ENCODE data around the gene FANCB. TPM values are rescaled to one million over a fixed set of nuclear protein-coding genes. Genes with fewer than 3 reads are reported as not detected.

FANCB gene
- total RNA-seq, 6 donors from 2014 or later = 0.46 to 1.7 (median 1.0) TPM; not detected in 1

DNA sequence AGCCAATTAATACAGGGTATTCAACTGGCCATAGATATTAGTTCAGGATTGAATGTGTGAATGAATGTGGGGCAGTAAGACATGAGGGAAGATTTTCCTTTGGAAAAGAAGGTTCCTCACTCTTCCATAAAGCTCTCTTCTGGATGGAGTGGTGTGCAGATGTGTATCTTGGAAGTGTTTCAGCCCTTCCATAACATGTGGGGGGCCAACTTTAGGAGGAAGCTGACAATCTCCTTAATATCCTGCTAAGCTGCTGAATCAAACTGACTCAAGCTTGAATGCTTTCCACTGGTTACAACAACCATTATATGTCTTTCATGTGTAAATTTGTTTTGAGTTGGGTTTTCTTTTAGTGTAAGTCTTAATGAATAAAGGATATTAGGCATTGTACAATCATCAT, 40.3 kb downstream of the FANCB start:
- H3K27ac ChIP-seq = no peak overlapping the region

DNA sequence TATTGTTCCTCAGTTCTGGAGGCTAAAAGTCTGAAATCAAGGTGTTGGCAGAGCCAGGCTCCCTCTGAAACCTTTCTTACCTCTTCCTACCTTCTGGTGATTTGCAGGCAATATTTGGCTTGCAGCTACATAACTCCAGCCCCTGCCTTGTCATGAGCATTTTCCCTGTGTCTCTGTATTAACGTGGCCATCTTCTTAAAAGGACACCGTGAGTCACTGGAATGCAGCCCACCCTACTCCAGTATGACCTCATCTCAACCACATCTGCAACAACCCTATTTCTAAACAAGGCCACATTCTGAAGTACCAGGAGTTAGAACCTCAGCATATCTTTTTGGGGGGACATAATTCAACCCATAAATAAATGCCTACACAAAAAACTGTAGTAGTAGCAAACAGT, 40.7 kb downstream of the FANCB start:
- WGBS, 2 donors = 53 to 80% methylated on average over 2 of the region's 2 CpGs
- no peak for ATAC-seq (ENCODE audit: low FRiP score in 2 of 2)
- TF ChIP-seq EP300 (IDR thresholded peaks at IDR 0.05) (no peak), POLR2A (IDR thresholded peaks at IDR 0.05) (no peak), POLR2AphosphoS5 (IDR thresholded peaks at IDR 0.05) (no peak)
- TF ChIP-seq, protein P1, sequence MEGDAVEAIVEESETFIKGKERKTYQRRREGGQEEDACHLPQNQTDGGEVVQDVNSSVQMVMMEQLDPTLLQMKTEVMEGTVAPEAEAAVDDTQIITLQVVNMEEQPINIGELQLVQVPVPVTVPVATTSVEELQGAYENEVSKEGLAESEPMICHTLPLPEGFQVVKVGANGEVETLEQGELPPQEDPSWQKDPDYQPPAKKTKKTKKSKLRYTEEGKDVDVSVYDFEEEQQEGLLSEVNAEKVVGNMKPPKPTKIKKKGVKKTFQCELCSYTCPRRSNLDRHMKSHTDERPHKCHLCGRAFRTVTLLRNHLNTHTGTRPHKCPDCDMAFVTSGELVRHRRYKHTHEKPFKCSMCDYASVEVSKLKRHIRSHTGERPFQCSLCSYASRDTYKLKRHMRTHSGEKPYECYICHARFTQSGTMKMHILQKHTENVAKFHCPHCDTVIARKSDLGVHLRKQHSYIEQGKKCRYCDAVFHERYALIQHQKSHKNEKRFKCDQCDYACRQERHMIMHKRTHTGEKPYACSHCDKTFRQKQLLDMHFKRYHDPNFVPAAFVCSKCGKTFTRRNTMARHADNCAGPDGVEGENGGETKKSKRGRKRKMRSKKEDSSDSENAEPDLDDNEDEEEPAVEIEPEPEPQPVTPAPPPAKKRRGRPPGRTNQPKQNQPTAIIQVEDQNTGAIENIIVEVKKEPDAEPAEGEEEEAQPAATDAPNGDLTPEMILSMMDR (IDR thresholded peaks at IDR 0.05) = no peak
- Histone ChIP-seq H3K4me1 (no peaks in the 10 kb centered on the region), H3K9me3 (no peaks in the 10 kb centered on the region), H3K27ac (no peak overlapping the region), H3K4me3 (no peak overlapping the region), H3K36me3 (no peaks in the 10 kb centered on the region), H3K27me3 (no peaks in the 10 kb centered on the region)
- DNase-seq = no peak

More for the DNA sequence above, 40.3 kb downstream of the FANCB start:
- DNase-seq (no peak), ATAC-seq (ENCODE audit: low FRiP score in 2 of 2) (no peak)
- Histone ChIP-seq H3K9me3 (no peaks in the 10 kb centered on the region), H3K4me3 (no peak overlapping the region), H3K4me1 (no peaks in the 10 kb centered on the region), H3K27me3 (no peaks in the 10 kb centered on the region), H3K36me3 (no peaks in the 10 kb centered on the region)
- TF ChIP-seq, protein P1 (IDR thresholded peaks at IDR 0.05) = no peak
- no peak for TF ChIP-seq POLR2AphosphoS5 (IDR thresholded peaks at IDR 0.05)
- no peak for TF ChIP-seq POLR2A (IDR thresholded peaks at IDR 0.05)
- no peak for TF ChIP-seq EP300 (IDR thresholded peaks at IDR 0.05)

DNA sequence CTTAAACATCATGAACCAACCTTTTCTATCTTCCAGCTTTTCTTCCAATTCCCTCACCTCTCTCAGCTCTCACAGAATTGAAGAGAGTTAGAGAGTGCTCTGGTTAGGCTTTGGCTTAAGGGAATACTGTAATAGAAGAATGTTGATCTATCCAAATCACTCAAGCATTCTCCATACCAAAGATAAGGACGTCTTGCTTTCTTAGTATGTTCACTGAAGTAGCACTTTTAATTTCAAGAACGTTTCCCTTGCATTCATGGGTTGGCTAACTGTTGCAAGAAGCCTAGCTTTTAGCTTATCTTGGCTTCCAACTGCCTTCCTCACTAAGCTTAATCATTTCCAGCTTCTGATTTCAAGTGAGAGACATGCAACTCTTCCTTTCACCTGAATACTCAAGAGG, 43.2 kb downstream of the FANCB start:
- no peak overlapping the region for H3K4me3 ChIP-seq
- WGBS, 2 donors = 46 to 90% methylated on average over 2 of the region's 2 CpGs
- ATAC-seq (ENCODE audit: low FRiP score in 2 of 2) (peak in 1 of 2 donors; percentile 68), DNase-seq (no peak)
- H3K27me3 ChIP-seq = no peaks in the 10 kb centered on the region
- no peaks in the 10 kb centered on the region for H3K4me1 ChIP-seq
- no peaks in the 10 kb centered on the region for H3K9me3 ChIP-seq
- no peak for TF ChIP-seq EP300 (IDR thresholded peaks at IDR 0.05)
- H3K27ac ChIP-seq = no peak overlapping the region
- H3K36me3 ChIP-seq = no peaks in the 10 kb centered on the region

DNA sequence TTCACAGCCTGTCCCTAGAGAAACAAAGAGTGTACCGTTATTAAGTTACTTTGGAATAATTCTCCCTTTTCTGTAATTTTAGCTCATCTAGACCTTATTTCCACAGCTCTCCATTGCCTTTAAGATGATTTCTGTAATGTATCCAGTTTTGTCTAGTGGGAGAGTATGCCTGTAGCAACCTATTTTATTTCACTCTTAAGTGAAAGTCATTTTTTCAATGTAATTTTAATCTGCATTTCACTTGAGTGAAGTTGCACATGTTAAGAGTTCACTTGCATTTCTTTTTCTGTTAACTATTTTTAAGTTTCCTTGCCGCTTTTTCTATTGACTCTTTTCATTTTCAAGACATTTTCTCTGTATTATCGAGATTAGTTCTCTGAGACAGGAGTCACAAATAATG, 46.5 kb downstream of the FANCB start:
- ATAC-seq (ENCODE audit: low FRiP score in 2 of 2) = no peak
- TF ChIP-seq POLR2AphosphoS5 (IDR thresholded peaks at IDR 0.05) = no peak
- TF ChIP-seq EP300 (IDR thresholded peaks at IDR 0.05) = no peak
- no peak for DNase-seq
- no peaks in the 10 kb centered on the region for H3K27me3 ChIP-seq
- no peak overlapping the region for H3K4me3 ChIP-seq
- H3K27ac ChIP-seq = no peak overlapping the region
- 70 to 76% methylated on average over 3 of the region's 3 CpGs for WGBS, 2 donors
- no peaks in the 10 kb centered on the region for H3K9me3 ChIP-seq
- no peaks in the 10 kb centered on the region for H3K4me1 ChIP-seq
- no peaks in the 10 kb centered on the region for H3K36me3 ChIP-seq

DNA sequence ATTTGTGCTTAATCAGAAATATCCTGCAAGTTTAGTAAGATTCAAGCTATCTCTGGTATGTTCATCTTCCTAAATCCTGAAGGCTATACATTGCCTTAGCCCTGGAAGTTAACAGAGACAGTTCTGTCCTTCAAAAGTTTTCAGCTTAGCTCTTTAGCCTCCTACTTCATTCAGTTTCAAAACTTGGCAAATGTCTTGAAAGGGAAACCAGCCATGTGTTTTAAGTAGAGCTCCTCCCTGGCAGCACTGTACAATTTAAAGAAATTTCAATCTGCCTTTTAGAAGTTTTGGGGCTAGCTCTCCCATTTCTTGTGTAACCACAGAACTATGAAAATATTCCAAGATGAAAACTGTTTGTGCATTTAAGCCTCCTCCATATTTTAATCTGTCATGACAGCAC, 47.0 kb downstream of the FANCB start:
- TF ChIP-seq POLR2A (IDR thresholded peaks at IDR 0.05) (no peak), POLR2AphosphoS5 (IDR thresholded peaks at IDR 0.05) (no peak), EP300 (IDR thresholded peaks at IDR 0.05) (no peak)
- TF ChIP-seq, protein P1 (IDR thresholded peaks at IDR 0.05) = no peak
- Histone ChIP-seq H3K9me3 (no peaks in the 10 kb centered on the region), H3K4me3 (no peak overlapping the region), H3K27me3 (no peaks in the 10 kb centered on the region), H3K4me1 (no peaks in the 10 kb centered on the region), H3K36me3 (no peaks in the 10 kb centered on the region), H3K27ac (no peak overlapping the region)
- DNase-seq (no peak), ATAC-seq (ENCODE audit: low FRiP score in 2 of 2) (no peak)

DNA sequence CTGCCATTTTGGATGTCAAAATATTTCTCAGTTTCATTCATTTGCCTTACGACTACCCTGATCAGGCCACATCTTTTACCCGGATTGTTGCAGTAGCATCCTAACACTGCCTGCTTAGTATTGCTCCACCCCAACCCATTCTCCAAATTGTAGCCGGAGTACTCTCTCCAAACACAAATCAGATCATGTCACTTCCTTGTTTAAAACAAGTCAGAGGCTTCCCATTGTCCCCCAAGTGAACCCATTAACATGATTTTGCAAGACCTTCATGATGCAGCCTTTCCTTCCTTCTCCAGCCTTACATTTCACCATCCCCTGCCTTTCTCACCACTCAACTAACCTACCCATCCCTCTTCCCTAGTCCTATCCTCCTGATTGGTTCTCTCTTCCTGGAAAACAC, 53.1 kb downstream of the FANCB start:
- Histone ChIP-seq H3K9me3 (peaks cover 0 to 6% (median 0%) of the 10 kb centered on the region in 4 donors), H3K36me3 (no peaks in the 10 kb centered on the region), H3K4me1 (no peaks in the 10 kb centered on the region), H3K27ac (no peak overlapping the region), H3K4me3 (no peak overlapping the region), H3K27me3 (no peaks in the 10 kb centered on the region)
- TF ChIP-seq POLR2A (IDR thresholded peaks at IDR 0.05) = no peak
- ATAC-seq (ENCODE audit: low FRiP score in 2 of 2) (no peak), DNase-seq (peak in 1 of 2 donors; percentile 22)
- WGBS, 2 donors = 80 to 83% methylated on average over 3 of the region's 3 CpGs

Measured in upper lobe of left lung (tissue), 6 donors.